Measurements from ENCODE around the gene PBX1. TPM values are rescaled to one million over a fixed set of nuclear protein-coding genes. Genes with fewer than 3 reads are reported as not detected.

PBX1 gene
- total RNA-seq, 1 donor from 2014 or later = not detected

- intact Hi-C loops (cut with micrococcal nuclease) = no loop called here
Observed at GRCh38 chr1:164802529-164803282, 243.7 kb downstream of the PBX1 start.

- intact Hi-C loops (cut with micrococcal nuclease) = no loop called here
Observed at GRCh38 chr1:164803366-164803765, 244.4 kb downstream of the PBX1 start.

GRCh38 chr1:164804366-164804765, 245.4 kb downstream of the PBX1 start:
- intact Hi-C loops (cut with micrococcal nuclease) = no loop called here

DNA sequence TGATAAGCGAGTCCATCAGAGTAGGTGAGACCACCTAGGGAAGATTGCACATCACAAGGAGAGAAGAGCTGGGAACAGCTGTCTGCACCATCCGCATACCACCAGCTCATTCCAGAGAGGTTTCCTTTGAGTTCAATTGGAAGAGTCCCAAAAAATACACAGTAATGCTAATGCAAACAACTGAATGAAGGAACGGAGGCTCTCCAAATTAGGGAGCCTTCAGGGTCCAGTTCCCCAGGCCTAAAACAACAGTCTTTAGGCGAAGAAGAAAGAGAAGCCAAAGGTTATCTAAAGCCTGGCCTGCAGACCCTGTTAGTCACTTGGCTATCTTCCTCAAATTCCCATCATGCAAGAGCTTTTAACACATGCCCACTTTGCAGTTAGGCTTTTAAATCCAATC, 246.4 kb downstream of the PBX1 start:
- intact Hi-C loops (cut with micrococcal nuclease) = no loop called here

DNA sequence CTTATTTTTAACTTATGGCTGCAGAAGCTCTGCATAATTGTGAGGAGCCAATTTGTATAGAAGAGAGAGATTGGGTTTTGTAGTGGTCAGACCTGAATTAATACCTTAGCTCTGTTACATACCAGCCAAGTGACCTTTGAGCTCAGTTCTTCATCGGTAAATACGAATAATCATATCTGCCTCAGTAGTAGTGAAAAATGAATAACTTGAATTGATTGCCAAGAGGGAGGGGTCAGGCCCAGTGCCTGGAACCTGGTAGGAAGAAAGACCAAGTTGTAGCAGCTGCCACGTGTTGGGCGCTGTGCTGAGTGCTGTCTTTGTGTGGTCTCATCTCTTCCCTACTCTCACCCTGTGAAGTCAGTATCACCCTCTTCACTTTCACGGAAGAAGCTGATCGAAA, 247.5 kb downstream of the PBX1 start:
- intact Hi-C loops (cut with micrococcal nuclease) = no loop called here

DNA sequence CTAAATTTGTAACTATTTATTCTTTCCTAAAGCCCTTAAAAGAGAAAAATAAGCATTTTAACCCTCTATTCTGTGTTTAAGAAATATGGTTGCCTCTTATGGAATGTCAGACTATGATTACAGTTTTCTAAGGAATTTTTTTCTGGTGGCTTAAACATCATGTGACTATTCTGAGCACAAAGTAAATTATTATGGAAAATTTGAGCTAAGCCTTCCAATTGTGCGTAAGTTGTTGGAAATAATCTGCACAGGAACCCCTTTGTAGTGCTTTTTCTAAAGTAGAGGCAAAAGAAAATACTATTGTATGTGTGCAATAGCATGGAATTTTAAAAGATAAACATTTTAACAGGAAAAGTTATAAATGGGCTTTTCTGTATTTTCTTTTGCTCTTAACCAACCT, 254.8 kb downstream of the PBX1 start:
- intact Hi-C loops (cut with micrococcal nuclease) = no loop called here

- intact Hi-C loops (cut with micrococcal nuclease) = no loop called here
Observed at GRCh38 chr1:164821648-164822047, 262.7 kb downstream of the PBX1 start.

GRCh38 chr1:164823486-164824279, 264.7 kb downstream of the PBX1 start:
- intact Hi-C loops (cut with micrococcal nuclease) = no loop called here

- intact Hi-C loops (cut with micrococcal nuclease) = no loop called here
Observed at GRCh38 chr1:164824542-164824941, 265.6 kb downstream of the PBX1 start.

DNA sequence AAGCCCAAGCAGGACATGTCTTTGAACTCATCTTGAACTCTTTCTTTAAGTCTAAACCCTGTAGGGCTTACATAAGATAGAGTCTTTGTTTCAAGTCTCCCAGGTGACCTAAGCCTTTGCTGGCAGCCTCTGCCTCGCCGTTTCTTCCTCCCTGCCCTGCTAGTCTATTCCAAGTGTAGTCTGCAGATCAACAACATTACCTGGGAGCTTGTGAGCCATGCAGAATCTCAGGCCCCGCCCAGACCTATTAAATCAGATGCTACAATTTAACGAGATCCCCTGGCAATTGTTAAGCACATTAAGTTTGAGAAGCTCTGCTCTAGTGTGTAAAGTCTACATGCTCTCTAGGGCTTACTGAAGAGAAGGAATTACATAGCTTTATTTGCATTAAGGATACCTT, 271.6 kb downstream of the PBX1 start:
- intact Hi-C loops (cut with micrococcal nuclease) = no loop called here

DNA sequence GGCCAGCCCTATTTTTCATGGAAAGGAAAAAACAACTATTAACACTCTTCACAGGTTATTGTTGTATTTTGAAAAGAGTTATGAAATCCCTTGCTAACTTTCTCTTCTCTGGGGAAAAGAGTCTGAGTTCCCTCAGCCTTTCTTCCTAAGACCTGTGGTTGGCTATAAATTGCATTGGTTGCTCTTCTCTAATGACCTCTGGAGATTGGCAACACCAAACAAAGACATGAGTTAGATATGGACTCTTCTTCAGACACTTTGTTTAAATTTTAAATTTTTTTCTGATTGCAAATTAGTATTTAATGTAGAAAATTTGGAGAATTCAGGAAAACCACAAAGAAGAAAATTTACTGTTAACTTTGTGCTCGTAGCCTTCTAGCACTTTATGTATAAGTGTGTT, 275.7 kb downstream of the PBX1 start:
- intact Hi-C loops (cut with micrococcal nuclease) = no loop called here

DNA sequence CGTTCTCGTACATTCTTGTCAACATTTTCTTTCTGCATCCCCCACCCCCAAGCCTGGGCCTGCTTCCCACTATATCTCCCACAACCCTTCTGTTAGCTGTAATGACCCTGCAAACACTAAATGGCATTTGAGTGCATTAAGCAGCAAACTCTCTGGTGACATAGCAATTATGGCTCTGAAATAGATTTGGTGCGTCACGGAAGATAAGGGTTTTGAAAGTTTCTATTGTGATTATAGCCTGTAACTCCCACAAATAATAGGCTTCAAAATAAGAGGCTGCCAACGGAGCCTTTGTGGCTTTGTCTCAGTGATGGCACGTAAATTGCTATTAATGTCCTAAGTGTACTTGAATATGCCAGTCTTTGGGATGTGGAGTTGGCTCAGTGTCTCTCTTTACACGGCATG, 277.6 kb downstream of the PBX1 start:
- intact Hi-C loops (cut with micrococcal nuclease) = no loop called here

DNA sequence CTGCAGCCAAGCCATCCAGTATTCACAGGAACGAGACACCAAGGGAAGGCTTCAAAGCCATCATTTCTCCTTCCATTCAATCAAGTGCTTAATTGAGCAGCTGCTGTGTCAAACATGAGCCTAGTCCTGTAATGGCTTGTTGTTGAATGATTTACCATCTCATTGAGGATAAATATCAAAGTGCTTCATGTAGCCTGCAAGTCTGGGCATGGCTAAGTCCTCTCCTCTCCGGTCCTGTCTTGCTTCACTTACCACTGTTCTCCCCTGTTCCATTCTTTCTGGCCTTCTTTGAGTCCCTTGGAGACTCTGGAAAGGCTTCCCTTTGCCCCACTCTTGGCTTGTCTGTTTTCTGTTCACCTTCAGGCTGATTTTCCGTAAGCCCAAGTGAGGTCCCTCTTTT, 279.8 kb downstream of the PBX1 start:
- intact Hi-C loops (cut with micrococcal nuclease) = no loop called here

DNA sequence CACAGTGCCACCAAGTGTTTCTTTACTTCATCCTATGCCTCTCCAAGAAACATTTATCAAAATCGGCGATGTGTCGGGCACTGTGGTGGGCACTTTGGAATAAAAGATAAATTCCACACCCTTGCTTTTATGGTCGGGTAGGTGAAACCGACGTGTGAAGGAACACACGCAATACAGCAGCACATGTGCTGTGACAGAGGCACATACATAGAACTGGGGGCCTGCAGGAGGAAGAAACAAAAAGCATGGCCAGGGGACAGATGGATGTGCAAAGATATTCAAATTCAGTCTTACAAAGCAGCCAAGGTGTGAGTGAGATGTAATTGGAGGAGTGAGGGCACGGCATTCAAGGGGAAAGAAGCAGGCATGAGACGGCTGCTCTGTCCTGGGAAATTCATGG, 282.0 kb downstream of the PBX1 start:
- intact Hi-C loops (cut with micrococcal nuclease) = no loop called here

DNA sequence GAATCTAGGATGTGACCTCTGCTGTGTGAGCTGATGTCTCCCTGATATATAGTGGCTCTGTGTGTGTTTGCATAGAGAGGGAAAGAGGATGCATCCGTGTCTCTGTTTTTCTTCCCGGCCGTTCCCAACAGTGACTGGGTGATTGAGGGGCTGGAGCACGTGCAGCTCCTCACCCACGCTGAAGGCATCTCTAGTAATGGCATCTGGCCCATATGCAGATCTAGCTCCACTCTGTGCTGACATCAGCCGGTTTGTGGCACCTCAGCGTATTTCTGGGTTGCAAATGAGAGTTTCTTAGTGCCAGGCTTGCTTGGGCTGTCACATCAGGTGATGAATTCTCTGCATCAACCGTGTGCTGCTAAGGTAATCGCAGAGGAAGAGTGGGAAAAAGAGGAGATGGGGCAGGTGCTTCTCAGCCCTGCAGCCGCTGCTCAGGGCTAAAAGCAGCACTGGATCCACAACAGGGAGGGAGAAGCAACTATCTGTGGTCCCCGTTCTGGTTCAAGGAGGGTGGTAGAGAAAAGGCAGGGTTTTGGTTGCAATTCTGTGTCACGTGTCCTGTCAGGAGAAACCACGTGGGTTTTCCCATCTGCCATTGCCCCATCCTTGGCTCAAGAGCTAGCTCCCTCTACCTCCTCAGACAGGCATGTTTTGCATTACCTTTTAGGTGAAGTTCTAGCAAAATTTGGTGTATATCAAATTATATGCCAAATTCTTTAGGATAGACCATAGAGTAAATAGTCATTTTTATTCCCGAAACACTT, 282.9 kb downstream of the PBX1 start:
- intact Hi-C loops (cut with micrococcal nuclease) = no loop called here

DNA sequence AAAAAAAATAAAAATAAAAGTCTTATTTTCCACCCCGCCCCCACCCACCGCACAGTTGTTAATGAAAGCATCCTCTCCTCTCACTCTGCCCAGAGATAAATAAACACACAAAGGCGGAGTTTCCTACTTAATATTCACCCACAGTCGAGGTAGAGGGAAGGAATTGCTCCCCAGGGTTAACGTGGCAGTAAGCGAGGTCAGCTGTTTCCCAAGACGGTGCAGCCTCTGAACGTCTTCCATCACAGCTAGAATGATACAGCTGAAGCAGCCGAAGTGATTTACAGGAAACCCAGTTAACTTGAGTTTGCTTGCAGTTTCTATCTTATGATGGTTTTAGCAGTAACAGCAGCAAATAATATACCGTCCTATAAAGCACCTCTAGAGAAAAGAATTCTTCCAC, 283.9 kb downstream of the PBX1 start:
- intact Hi-C loops (cut with micrococcal nuclease) = no loop called here

GRCh38 chr1:164843743-164844500, 284.9 kb downstream of the PBX1 start:
- intact Hi-C loops (cut with micrococcal nuclease) = no loop called here

- intact Hi-C loops (cut with micrococcal nuclease) = no loop called here
Observed at GRCh38 chr1:164846731-164847691, 288.0 kb downstream of the PBX1 start.

- intact Hi-C loops (cut with micrococcal nuclease) = no loop called here
Observed at GRCh38 chr1:164853146-164853545, 294.2 kb downstream of the PBX1 start.

DNA sequence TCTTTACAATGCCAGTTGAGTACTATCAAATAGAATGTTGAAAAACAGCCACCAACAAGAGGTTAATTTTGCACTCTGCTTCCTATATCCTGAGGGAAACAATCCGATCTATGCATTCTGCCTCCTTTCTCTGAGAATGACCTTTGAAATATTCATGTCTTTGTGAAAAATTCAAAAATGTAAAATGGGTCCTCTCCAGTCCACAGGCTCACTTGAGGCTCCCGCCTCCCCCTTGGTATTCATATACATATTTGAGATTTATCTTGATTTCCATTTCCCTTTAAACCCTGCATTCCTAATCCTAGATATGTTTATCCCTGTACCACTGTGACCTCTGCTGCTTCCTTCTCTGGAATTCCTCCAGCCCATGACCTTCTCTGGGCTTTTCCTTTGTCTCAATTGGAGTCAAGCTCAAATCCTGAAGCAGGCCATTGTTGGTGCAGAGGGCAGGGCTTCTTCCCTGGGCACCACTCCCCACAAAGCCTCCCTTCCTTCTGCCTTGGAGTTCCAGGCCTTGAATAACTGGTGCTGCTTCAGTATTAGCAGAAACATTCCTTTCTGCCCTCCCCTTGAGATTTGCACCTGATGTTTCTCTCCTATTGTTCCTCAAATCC, 296.8 kb downstream of the PBX1 start:
- intact Hi-C loops (cut with micrococcal nuclease) = no loop called here
